Measurements from ENCODE around the gene ARHGAP18.

GRCh38 chr6:129751384-129751783 is 41.4 kb upstream of the ARHGAP18 start:
- TF ChIP-seq MYC (CRISPR knock-in tag; IDR thresholded peaks at IDR 0.05; ENCODE audit: borderline replicate concordance) (no peak), HNRNPL (IDR thresholded peaks at IDR 0.05; ENCODE audit: low read depth, low read length) (no peak), MXI1 (IDR thresholded peaks at IDR 0.05; ENCODE audit: borderline replicate concordance, low read depth, low read length) (no peak), ZNF253 (CRISPR knock-in tag; IDR thresholded peaks at IDR 0.05; ENCODE audit: borderline replicate concordance) (no peak), EHMT2 (IDR thresholded peaks at IDR 0.05; ENCODE audit: borderline replicate concordance, low read depth, low read length) (no peak), ZNF292 (CRISPR knock-in tag; IDR thresholded peaks at IDR 0.05; ENCODE audit: borderline replicate concordance, low read depth) (no peak), POLR2AphosphoS5 (IDR thresholded peaks at IDR 0.05; ENCODE audit: low read depth, low read length) (no peak), CTCF (CRISPR knock-in tag; IDR thresholded peaks at IDR 0.05) (no peak), HOXA5 (CRISPR knock-in tag; IDR thresholded peaks at IDR 0.05) (no peak), GATA4 (IDR thresholded peaks at IDR 0.05; ENCODE audit: borderline replicate concordance, low read depth) (no peak), SIN3A (IDR thresholded peaks at IDR 0.05; ENCODE audit: borderline replicate concordance, low read depth, low read length) (no peak)
